ENCODE measurements around the gene PCYT1B.

The PCYT1B gene

GRCh38 chrX:24648495-24648894 lies 1.3 kb upstream of the PCYT1B start:
- no peak for TF ChIP-seq CTCF (IDR thresholded peaks at IDR 0.05; ENCODE audit: low read depth, low read length, missing control alignments)
- H3K4me3 ChIP-seq (ENCODE audit: low read depth, low read length) = no peak overlapping the region
- no peak for DNase-seq (ENCODE audit: low read depth)

GRCh38 chrX:24646745-24647182 lies 383 bp downstream of the PCYT1B start:
- H3K4me3 ChIP-seq (ENCODE audit: low read depth, low read length) = no peak overlapping the region; the same call in 1 of the 2 replicates
- TF ChIP-seq CTCF (IDR thresholded peaks at IDR 0.05; ENCODE audit: low read depth, low read length, missing control alignments) = no peak
- DNase-seq (ENCODE audit: low read depth) = no peak

- no peak overlapping the region for H3K4me3 ChIP-seq (ENCODE audit: low read depth, low read length)
- no peak for DNase-seq (ENCODE audit: low read depth)
- no peak for TF ChIP-seq CTCF (IDR thresholded peaks at IDR 0.05; ENCODE audit: low read depth, low read length, missing control alignments)
Observed at GRCh38 chrX:24646006-24646405, 1.1 kb downstream of the PCYT1B start.

- DNase-seq (ENCODE audit: low read depth) = no peak
- no peak overlapping the region for H3K4me3 ChIP-seq (ENCODE audit: low read depth, low read length)
- no peak for TF ChIP-seq CTCF (IDR thresholded peaks at IDR 0.05; ENCODE audit: low read depth, low read length, missing control alignments)
Observed at GRCh38 chrX:24643116-24643515, 4.0 kb downstream of the PCYT1B start.

GRCh38 chrX:24629701-24630100 lies 17.4 kb downstream of the PCYT1B start:
- no peak overlapping the region for H3K4me3 ChIP-seq (ENCODE audit: low read depth, low read length)
- no peak for TF ChIP-seq CTCF (IDR thresholded peaks at IDR 0.05; ENCODE audit: low read depth, low read length, missing control alignments)
- DNase-seq (ENCODE audit: low read depth) = no peak

- no peak for TF ChIP-seq CTCF (IDR thresholded peaks at IDR 0.05; ENCODE audit: low read depth, low read length, missing control alignments)
- H3K4me3 ChIP-seq (ENCODE audit: low read depth, low read length) = no peak overlapping the region
- no peak for DNase-seq (ENCODE audit: low read depth)
Observed at GRCh38 chrX:24619647-24620046, 27.5 kb downstream of the PCYT1B start.

- no peak for TF ChIP-seq CTCF (IDR thresholded peaks at IDR 0.05; ENCODE audit: low read depth, low read length, missing control alignments)
- DNase-seq (ENCODE audit: low read depth) = no peak
- H3K4me3 ChIP-seq (ENCODE audit: low read depth, low read length) = no peak overlapping the region
Observed at GRCh38 chrX:24610516-24610915, 36.6 kb downstream of the PCYT1B start.
